Stimulated activated naive CD4-positive, alpha-beta T cell treated with Interleukin-2 at 50 U/mL for 16 hours (primary cell): ENCODE data around the gene EPHA10.

ENCODE experiments used
- DNase-seq: peaks from one replicate; lab custom pipeline; 2025; lab: John Stamatoyannopoulos, UW

The EPHA10 gene

DNA sequence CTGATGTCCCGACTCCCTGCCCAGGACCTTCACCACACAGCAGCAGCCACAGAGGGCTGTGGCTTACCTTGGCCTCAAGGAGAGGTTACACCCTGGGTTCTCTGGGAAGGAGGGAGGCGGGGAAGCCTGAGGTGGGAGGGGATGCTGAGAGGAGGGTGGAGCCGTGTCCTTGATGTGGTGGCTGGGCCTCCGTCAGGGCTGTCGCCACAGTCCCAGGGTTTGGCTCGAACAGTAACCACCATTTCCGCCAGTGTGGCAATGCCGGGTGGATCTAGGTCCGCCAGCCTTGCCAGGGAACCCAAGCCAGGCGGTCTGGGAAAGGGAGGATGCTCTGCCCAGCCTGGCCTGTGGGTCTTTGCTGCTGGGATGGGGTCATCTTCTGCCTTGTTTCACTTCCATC is 91.0 kb downstream of the EPHA10 start:
- DNase-seq = peak; percentile 8

- DNase-seq = no peak
Observed at GRCh38 chr1:37672136-37672870, 92.6 kb downstream of the EPHA10 start.

DNA sequence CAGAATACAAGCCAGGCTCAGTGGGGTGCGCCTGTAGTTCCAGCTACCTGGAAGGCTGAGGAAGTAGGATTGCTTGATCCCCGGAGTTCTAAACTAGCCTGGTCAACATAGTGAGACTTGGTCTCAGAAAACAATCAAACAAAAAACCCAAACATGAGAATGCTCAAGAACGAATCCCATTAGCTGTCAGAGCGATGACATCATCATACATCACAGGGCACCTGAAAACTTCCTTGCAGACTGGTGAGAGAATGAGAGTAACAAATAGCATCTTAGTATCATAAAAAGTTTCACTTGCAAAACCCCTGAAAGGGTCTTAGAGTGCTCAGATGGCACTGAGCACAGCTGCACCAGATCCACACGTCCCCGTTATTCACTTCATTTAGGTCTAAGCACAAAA is 93.7 kb downstream of the EPHA10 start:
- no peak for DNase-seq

DNA sequence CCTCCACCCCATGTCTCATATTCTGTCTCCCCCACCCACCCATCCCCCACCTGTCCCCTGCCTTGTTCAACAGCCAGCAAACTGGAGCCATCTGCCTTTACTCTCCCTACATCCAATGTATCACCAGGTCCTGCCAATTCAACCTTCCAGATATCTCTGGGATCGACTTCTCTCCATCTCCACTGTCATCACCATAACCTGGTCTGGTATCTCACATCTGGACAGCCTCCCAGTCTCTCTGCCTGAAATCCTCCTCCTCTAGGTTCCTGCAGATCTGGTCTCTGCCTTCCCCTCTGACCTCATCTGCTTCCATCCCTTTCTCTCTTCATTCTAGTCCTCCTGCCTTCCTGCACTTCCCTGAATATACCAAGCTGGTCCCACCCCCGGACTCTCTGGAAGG is 94.8 kb downstream of the EPHA10 start:
- DNase-seq = no peak

GRCh38 chr1:37667023-37667671 is 97.8 kb downstream of the EPHA10 start:
- no peak for DNase-seq

GRCh38 chr1:37666241-37666867 is 98.6 kb downstream of the EPHA10 start:
- no peak for DNase-seq
